Activated CD4-positive, alpha-beta memory T cell treated with anti-CD3 and anti-CD28 coated beads for 36 hours (primary cell): ENCODE measurements around the gene TAL1. TPM values are rescaled to one million over a fixed set of nuclear protein-coding genes. Genes with fewer than 3 reads are reported as not detected.

Experiments
- CTCF ChIA-PET: fragments of 350-600 bp; sonication (Branson Sonifier 250); formaldehyde crosslinking; loops from one replicate; lab custom pipeline; 2021; ENCODE audit warnings: antibody characterized with exemption, inconsistent platforms; lab: Charles Lee
- POLR2A ChIA-PET: fragments of 350-600 bp; sonication (Branson Sonifier 250); formaldehyde crosslinking; loops from one replicate; lab custom pipeline; 2021; ENCODE audit warnings: antibody characterized with exemption; lab: Charles Lee
- DNase-seq: peaks from one replicate; pipeline ENCODE4 v3.0.0-alpha.2; 2020
- H3K27ac Mint-ChIP-seq: one replicate; pipeline ENCODE4 v1.8.0; 2021; ENCODE audit warnings: mixed read lengths
- H3K27me3 Mint-ChIP-seq: one replicate; pipeline ENCODE4 v1.8.0; 2021; ENCODE audit warnings: mixed read lengths
- H3K36me3 Mint-ChIP-seq: one replicate; pipeline ENCODE4 v1.8.0; 2021; ENCODE audit warnings: mixed read lengths
- H3K4me1 Mint-ChIP-seq: one replicate; pipeline ENCODE4 v1.8.0; 2021; ENCODE audit warnings: low read depth, mixed read lengths
- H3K4me3 Mint-ChIP-seq: one replicate; pipeline ENCODE4 v1.8.0; 2021; ENCODE audit warnings: mild to moderate bottlenecking, mixed read lengths
- H3K9me3 Mint-ChIP-seq: one replicate; pipeline ENCODE4 v1.8.0; 2021; ENCODE audit warnings: mixed read lengths
- intact Hi-C: fragments of 100-400 bp; cut with micrococcal nuclease; formaldehyde crosslinking; loops from one replicate; pipeline ENCODE4 v1.15.1; 2023
- total RNA-seq, 2 experiments: library from RNA; stranded (reverse); gene quantifications; one replicate each; pipeline ENCODE4 v1.2.3, GENCODE V29; 2021

TAL1 gene
- total RNA-seq, 2 experiments from 2014 or later: 0.07 TPM; not detected in 1

GRCh38 chr1:47190857-47191256, 41.2 kb downstream of the TAL1 start:
- no peak for DNase-seq
- H3K9me3 Mint-ChIP-seq: no peaks in the 10 kb centered on the region
- peaks cover 3% of the 10 kb centered on the region for H3K4me1 Mint-ChIP-seq
- ChIA-PET CTCF (interaction anchor here (0.6 to 6.8 kb wide), 5 partner anchors 8 to 535 kb away, joined by 3 to 144 read pairs (median 16); no protein-coding TSS in a partner anchor), POLR2A (no interaction called here)
- H3K27ac Mint-ChIP-seq: no peak overlapping the region
- H3K4me3 Mint-ChIP-seq: no peak overlapping the region
- no peaks in the 10 kb centered on the region for H3K36me3 Mint-ChIP-seq
- peaks cover 4% of the 10 kb centered on the region for H3K27me3 Mint-ChIP-seq
- intact Hi-C loops: loop anchor here (5.0 kb wide), 1 partner anchor 141 kb away; the partner anchor contains the start of gene CMPK1

GRCh38 chr1:47190509-47190855, 41.5 kb downstream of the TAL1 start:
- peaks cover 6% of the 10 kb centered on the region for H3K27me3 Mint-ChIP-seq
- no peak overlapping the region for H3K4me3 Mint-ChIP-seq
- intact Hi-C loops: loop anchor here (5.0 kb wide), 1 partner anchor 142 kb away; the partner anchor contains the start of gene CMPK1
- no peaks in the 10 kb centered on the region for H3K36me3 Mint-ChIP-seq
- ChIA-PET CTCF (interaction anchor here (0.9 to 6.8 kb wide), 5 partner anchors 10 to 536 kb away, joined by 3 to 144 read pairs (median 16); no protein-coding TSS in a partner anchor), POLR2A (interaction anchor here (1.0 kb wide), 1 partner anchor 11 kb away, joined by 6 read pairs; no protein-coding TSS in a partner anchor)
- H3K4me1 Mint-ChIP-seq: peaks cover 3% of the 10 kb centered on the region
- DNase-seq: no peak
- H3K9me3 Mint-ChIP-seq: no peaks in the 10 kb centered on the region
- H3K27ac Mint-ChIP-seq: no peak overlapping the region

GRCh38 chr1:47189844-47190508, 42.0 kb downstream of the TAL1 start, which contains the start of gene PDZK1IP1:
PDZK1IP1 (minus strand) TSS chr1:47190036; CDS start chr1:47189932, 104 bp downstream.
- peaks cover 6% of the 10 kb centered on the region for H3K27me3 Mint-ChIP-seq
- H3K4me1 Mint-ChIP-seq: peaks cover 3% of the 10 kb centered on the region
- CTCF ChIA-PET: interaction anchor here (1.3 to 6.8 kb wide), 4 partner anchors 10 to 520 kb away, joined by 6 to 144 read pairs (median 62); no protein-coding TSS in a partner anchor
- DNase-seq: no peak
- no peak within 1 kb of the TSS for H3K4me3 Mint-ChIP-seq
- intact Hi-C loops: loop anchor here (5.0 kb wide), 1 partner anchor 142 kb away; the partner anchor contains the start of gene CMPK1
- POLR2A ChIA-PET: interaction anchor here (1.0 kb wide), 1 partner anchor 11 kb away, joined by 6 read pairs; no protein-coding TSS in a partner anchor
- H3K27ac Mint-ChIP-seq: no peak within 1 kb of the TSS
- H3K36me3 Mint-ChIP-seq: no peaks in the 10 kb centered on the region
- no peaks in the 10 kb centered on the region for H3K9me3 Mint-ChIP-seq

GRCh38 chr1:47188791-47189785, 42.9 kb downstream of the TAL1 start:
- Mint-ChIP-seq H3K4me1 (peaks cover 3% of the 10 kb centered on the region), H3K9me3 (no peaks in the 10 kb centered on the region), H3K27ac (no peak overlapping the region), H3K36me3 (no peaks in the 10 kb centered on the region), H3K4me3 (no peak overlapping the region), H3K27me3 (peaks cover 6% of the 10 kb centered on the region)
- DNase-seq: no peak
- intact Hi-C loops: no loop called here
- ChIA-PET POLR2A (interaction anchor here (1.0 kb wide), 1 partner anchor 10 kb away, joined by 6 read pairs; no protein-coding TSS in a partner anchor), CTCF (interaction anchor here (0.6 to 6.8 kb wide), 5 partner anchors 9 to 521 kb away, joined by 3 to 144 read pairs (median 16); no protein-coding TSS in a partner anchor)

GRCh38 chr1:47187926-47188250, 44.1 kb downstream of the TAL1 start:
- intact Hi-C loops: no loop called here
- POLR2A ChIA-PET: no interaction called here
- DNase-seq: no peak
- H3K4me3 Mint-ChIP-seq: no peak overlapping the region
- H3K27me3 Mint-ChIP-seq: peaks cover 7% of the 10 kb centered on the region
- no peak overlapping the region for H3K27ac Mint-ChIP-seq
- H3K36me3 Mint-ChIP-seq: no peaks in the 10 kb centered on the region
- no peaks in the 10 kb centered on the region for H3K9me3 Mint-ChIP-seq
- H3K4me1 Mint-ChIP-seq: peaks cover 2% of the 10 kb centered on the region
- CTCF ChIA-PET: interaction anchor here (0.6 to 3.9 kb wide), 3 partner anchors 13 to 248 kb away, joined by 3 to 16 read pairs (median 4); no protein-coding TSS in a partner anchor

- ChIA-PET CTCF (interaction anchor here (1.1 to 3.9 kb wide), 2 partner anchors 12 to 248 kb away, joined by 4 to 16 read pairs; no protein-coding TSS in a partner anchor), POLR2A (no interaction called here)
- intact Hi-C loops: no loop called here
- Mint-ChIP-seq H3K27me3 (peaks cover 5% of the 10 kb centered on the region), H3K27ac (no peak overlapping the region), H3K4me1 (no peaks in the 10 kb centered on the region), H3K9me3 (no peaks in the 10 kb centered on the region), H3K4me3 (no peak overlapping the region), H3K36me3 (no peaks in the 10 kb centered on the region)
- DNase-seq: no peak
Observed at GRCh38 chr1:47187231-47187925, 44.6 kb downstream of the TAL1 start.

- Mint-ChIP-seq H3K4me1 (no peaks in the 10 kb centered on the region), H3K9me3 (no peaks in the 10 kb centered on the region), H3K36me3 (no peaks in the 10 kb centered on the region), H3K27me3 (peaks cover 5% of the 10 kb centered on the region), H3K4me3 (no peak overlapping the region), H3K27ac (no peak overlapping the region)
- intact Hi-C loops: no loop called here
- ChIA-PET POLR2A (no interaction called here), CTCF (interaction anchor here (3.9 kb wide), 1 partner anchor 11 kb away, joined by 16 read pairs; no protein-coding TSS in a partner anchor)
- DNase-seq: no peak
Observed at GRCh38 chr1:47186267-47187185, 45.5 kb downstream of the TAL1 start.

GRCh38 chr1:47184822-47185677, 47.0 kb downstream of the TAL1 start:
- Mint-ChIP-seq H3K27me3 (peaks cover 17% of the 10 kb centered on the region), H3K4me3 (no peak overlapping the region), H3K4me1 (no peaks in the 10 kb centered on the region), H3K36me3 (no peaks in the 10 kb centered on the region), H3K9me3 (no peaks in the 10 kb centered on the region), H3K27ac (no peak overlapping the region)
- no peak for DNase-seq
- POLR2A ChIA-PET: no interaction called here
- CTCF ChIA-PET: interaction anchor here (0.6 to 2.3 kb wide), 4 partner anchors 9 to 253 kb away, joined by 3 to 21 read pairs (median 6); partner anchors contain the start of gene FOXD2
- intact Hi-C loops: no loop called here

- intact Hi-C loops: no loop called here
- no peak for DNase-seq
- H3K27ac Mint-ChIP-seq: no peak overlapping the region
- peaks cover 5% of the 10 kb centered on the region for H3K4me1 Mint-ChIP-seq
- ChIA-PET CTCF (interaction anchor here (0.6 to 2.3 kb wide), 5 partner anchors 9 to 253 kb away, joined by 3 to 21 read pairs (median 6); partner anchors contain the start of gene FOXD2), POLR2A (no interaction called here)
- no peaks in the 10 kb centered on the region for H3K9me3 Mint-ChIP-seq
- H3K36me3 Mint-ChIP-seq: no peaks in the 10 kb centered on the region
- peaks cover 21% of the 10 kb centered on the region for H3K27me3 Mint-ChIP-seq
- no peak overlapping the region for H3K4me3 Mint-ChIP-seq
Observed at GRCh38 chr1:47184090-47184821, 47.8 kb downstream of the TAL1 start.
